ENCODE measurements around the gene EFR3B. TPM values are rescaled to one million over a fixed set of nuclear protein-coding genes. Genes with fewer than 3 reads are reported as not detected.
"Not testable (repeated sequence)": the region's sequence is repeated elsewhere in the genome, so short reads cannot be mapped to it uniquely, and the experiment has no call there.

EFR3B gene
- total RNA-seq, 1 experiment from 2014 or later: 7.0 TPM

DNA sequence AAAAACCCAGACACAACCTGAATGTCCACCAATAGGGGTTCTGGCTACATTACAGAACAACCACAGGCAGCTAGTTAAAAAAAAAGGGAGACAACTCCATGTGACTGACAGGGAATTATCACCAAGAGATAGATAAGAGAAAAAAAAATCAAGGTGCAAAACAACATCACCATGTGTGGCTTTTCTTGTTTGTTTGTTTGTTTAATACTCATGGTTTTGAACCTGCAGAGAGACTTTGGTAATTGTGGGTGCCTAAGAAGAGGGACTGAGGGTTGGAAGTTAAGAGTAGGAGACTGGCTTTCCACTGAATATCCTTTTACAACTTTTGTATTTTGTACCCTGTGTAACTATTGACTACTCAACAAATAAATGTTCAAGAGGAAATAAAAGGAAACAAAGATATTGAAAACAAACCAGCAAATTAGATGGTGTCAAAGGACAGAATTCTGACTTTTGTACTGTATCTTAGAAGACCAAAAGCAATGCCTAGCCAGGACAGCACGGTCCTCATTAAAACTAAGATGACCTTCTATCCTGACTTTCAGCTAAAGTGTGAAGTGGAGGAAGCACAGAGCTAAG is 47.6 kb upstream of the EFR3B start:
- H3K4me1 ChIP-seq (ENCODE audit: insufficient read depth, low read length): no peaks in the 10 kb centered on the region
- no peak overlapping the region for H3K4me2 ChIP-seq (ENCODE audit: insufficient read depth, insufficient read length, low read length)
- no peak overlapping the region for H3K4ac ChIP-seq (ENCODE audit: low read depth, low read length)
- H2BK120ac ChIP-seq (ENCODE audit: low read depth, low read length, poor library complexity, severe bottlenecking): no peak overlapping the region
- H4K5ac ChIP-seq (ENCODE audit: insufficient read length, low read depth, low read length): no peak overlapping the region
- no CpG with 5 or more reads among the region's 1 CpG for WGBS (ENCODE audit: extremely low coverage, insufficient read length, low lambda C conversion rate)
- no peak overlapping the region for H2BK5ac ChIP-seq (ENCODE audit: insufficient read length, low read length)
- no peak overlapping the region for H3K27ac ChIP-seq (ENCODE audit: insufficient read length, low read depth, low read length)
- H3K79me2 ChIP-seq (ENCODE audit: insufficient read depth, low read length): no peaks in the 10 kb centered on the region
- DNase-seq: no peak
- no peak overlapping the region for H3K23ac ChIP-seq (ENCODE audit: insufficient read length, low read depth, low read length)
- TF ChIP-seq, protein P1, sequence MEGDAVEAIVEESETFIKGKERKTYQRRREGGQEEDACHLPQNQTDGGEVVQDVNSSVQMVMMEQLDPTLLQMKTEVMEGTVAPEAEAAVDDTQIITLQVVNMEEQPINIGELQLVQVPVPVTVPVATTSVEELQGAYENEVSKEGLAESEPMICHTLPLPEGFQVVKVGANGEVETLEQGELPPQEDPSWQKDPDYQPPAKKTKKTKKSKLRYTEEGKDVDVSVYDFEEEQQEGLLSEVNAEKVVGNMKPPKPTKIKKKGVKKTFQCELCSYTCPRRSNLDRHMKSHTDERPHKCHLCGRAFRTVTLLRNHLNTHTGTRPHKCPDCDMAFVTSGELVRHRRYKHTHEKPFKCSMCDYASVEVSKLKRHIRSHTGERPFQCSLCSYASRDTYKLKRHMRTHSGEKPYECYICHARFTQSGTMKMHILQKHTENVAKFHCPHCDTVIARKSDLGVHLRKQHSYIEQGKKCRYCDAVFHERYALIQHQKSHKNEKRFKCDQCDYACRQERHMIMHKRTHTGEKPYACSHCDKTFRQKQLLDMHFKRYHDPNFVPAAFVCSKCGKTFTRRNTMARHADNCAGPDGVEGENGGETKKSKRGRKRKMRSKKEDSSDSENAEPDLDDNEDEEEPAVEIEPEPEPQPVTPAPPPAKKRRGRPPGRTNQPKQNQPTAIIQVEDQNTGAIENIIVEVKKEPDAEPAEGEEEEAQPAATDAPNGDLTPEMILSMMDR (conservative IDR thresholded peaks at IDR 0.05): no peak
- H3K79me1 ChIP-seq (ENCODE audit: insufficient read depth, low read depth, low read length, poor library complexity, severe bottlenecking): no peaks in the 10 kb centered on the region
- no peak overlapping the region for H3K9ac ChIP-seq (ENCODE audit: extremely low read depth, insufficient read length, low read length)
- Mint-ChIP-seq H3K36me3 (ENCODE audit: insufficient read depth in 1 of 3, low read depth in 3 of 3) (no peaks in the 10 kb centered on the region; a peak in 1 of 7 replicates), H3K4me1 (no peaks in the 10 kb centered on the region), H3K27ac (no peak overlapping the region), H3K27me3 (ENCODE audit: low read depth) (peaks cover 4% of the 10 kb centered on the region; the same call in 1 of the 2 replicates), H3K4me3 (no peak overlapping the region), H3K9me3 (peaks cover 3 to 7% of the 10 kb centered on the region in 2 experiments; a peak in 3 of 5 replicates)
- no peak overlapping the region for H4K91ac ChIP-seq (ENCODE audit: insufficient read length, low read depth, low read length)
- H3K23me2 ChIP-seq (ENCODE audit: insufficient read length, low read depth, low read length, poor library complexity, severe bottlenecking): no peaks in the 10 kb centered on the region
- H2AK5ac ChIP-seq (ENCODE audit: insufficient read length, low read length): no peak overlapping the region
- H2BK15ac ChIP-seq (ENCODE audit: low read depth, low read length): no peak overlapping the region
- H4K20me1 ChIP-seq (ENCODE audit: control insufficient read depth, insufficient read depth, insufficient read length): no peaks in the 10 kb centered on the region
- no peak overlapping the region for H2BK20ac ChIP-seq (ENCODE audit: low read depth, low read length, poor library complexity, severe bottlenecking)
- H2AFZ ChIP-seq (ENCODE audit: low read length): no peak overlapping the region
- no peaks in the 10 kb centered on the region for H3K27me3 ChIP-seq (ENCODE audit: insufficient read depth, low read length)
- no peaks in the 10 kb centered on the region for H3K9me3 ChIP-seq (ENCODE audit: control insufficient read depth, low read depth, low read length)
- no peak overlapping the region for H4K8ac ChIP-seq (replicated peaks; ENCODE audit: insufficient read length, low read depth, low read length)
- H3K18ac ChIP-seq (ENCODE audit: insufficient read length, low read depth, low read length): no peak overlapping the region
- H3K56ac ChIP-seq (ENCODE audit: insufficient read length, low read depth, low read length): no peak overlapping the region
- no peak overlapping the region for H3K14ac ChIP-seq (ENCODE audit: insufficient read depth, low read length)
- H2BK12ac ChIP-seq (ENCODE audit: insufficient read length, low read depth, low read length): no peak overlapping the region
- no peak overlapping the region for H3T11ph ChIP-seq (ENCODE audit: low read length)

DNA sequence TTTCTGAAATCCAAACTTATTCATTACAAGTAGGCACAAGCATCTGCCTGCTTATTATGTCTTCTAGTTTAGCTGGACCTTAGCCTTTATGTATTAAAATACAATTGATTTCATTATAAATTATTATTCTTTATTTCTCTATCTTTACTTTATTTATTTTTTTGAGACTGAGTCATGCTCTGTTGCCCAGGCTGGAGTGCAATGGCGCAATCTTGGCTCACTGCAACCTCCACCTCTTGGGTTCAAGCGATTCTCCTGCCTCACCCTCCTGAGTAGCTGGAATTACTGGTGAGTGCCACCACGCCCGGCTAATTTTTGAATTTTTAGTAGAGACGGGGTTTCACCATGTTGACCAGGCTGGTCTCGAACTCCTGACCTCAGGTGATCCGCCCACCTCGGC is 42.8 kb upstream of the EFR3B start:
- WGBS (ENCODE audit: extremely low coverage, insufficient read length, low lambda C conversion rate): no CpG with 5 or more reads among the region's 8 CpGs
- H2AK5ac ChIP-seq (ENCODE audit: insufficient read length, low read length); H3K4ac ChIP-seq (ENCODE audit: low read depth, low read length); H3K23ac ChIP-seq (ENCODE audit: insufficient read length, low read depth, low read length); H3K79me2 ChIP-seq (ENCODE audit: insufficient read depth, low read length); H3K14ac ChIP-seq (ENCODE audit: insufficient read depth, low read length); H2BK20ac ChIP-seq (ENCODE audit: low read depth, low read length, poor library complexity, severe bottlenecking); H2BK5ac ChIP-seq (ENCODE audit: insufficient read length, low read length); H3K23me2 ChIP-seq (ENCODE audit: insufficient read length, low read depth, low read length, poor library complexity, severe bottlenecking); H2BK120ac ChIP-seq (ENCODE audit: low read depth, low read length, poor library complexity, severe bottlenecking); H3K4me1 Mint-ChIP-seq; H3K9ac ChIP-seq (ENCODE audit: extremely low read depth, insufficient read length, low read length); H4K5ac ChIP-seq (ENCODE audit: insufficient read length, low read depth, low read length); H4K8ac ChIP-seq (replicated peaks; ENCODE audit: insufficient read length, low read depth, low read length); H3T11ph ChIP-seq (ENCODE audit: low read length); H3K27me3 Mint-ChIP-seq (ENCODE audit: low read depth); H3K4me1 ChIP-seq (ENCODE audit: insufficient read depth, low read length); DNase-seq; H3K79me1 ChIP-seq (ENCODE audit: insufficient read depth, low read depth, low read length, poor library complexity, severe bottlenecking); H2BK12ac ChIP-seq (ENCODE audit: insufficient read length, low read depth, low read length); H3K9me3 Mint-ChIP-seq; H3K9me3 ChIP-seq (ENCODE audit: control insufficient read depth, low read depth, low read length); H3K56ac ChIP-seq (ENCODE audit: insufficient read length, low read depth, low read length); H3K27me3 ChIP-seq (ENCODE audit: insufficient read depth, low read length); H2BK15ac ChIP-seq (ENCODE audit: low read depth, low read length); H4K91ac ChIP-seq (ENCODE audit: insufficient read length, low read depth, low read length); H3K18ac ChIP-seq (ENCODE audit: insufficient read length, low read depth, low read length); H3K36me3 Mint-ChIP-seq (ENCODE audit: insufficient read depth in 1 of 3, low read depth in 3 of 3); H3K27ac Mint-ChIP-seq; H4K20me1 ChIP-seq (ENCODE audit: control insufficient read depth, insufficient read depth, insufficient read length); H3K27ac ChIP-seq (ENCODE audit: insufficient read length, low read depth, low read length); H3K4me2 ChIP-seq (ENCODE audit: insufficient read depth, insufficient read length, low read length); H3K4me3 Mint-ChIP-seq; H2AFZ ChIP-seq (ENCODE audit: low read length): not testable (repeated sequence)
